ENCODE measurements around the gene PRPS1L1. TPM values are rescaled to one million over a fixed set of nuclear protein-coding genes. Genes with fewer than 3 reads are reported as not detected.

The PRPS1L1 gene
- total RNA-seq, 1 experiment from 2014 or later = not detected

DNA sequence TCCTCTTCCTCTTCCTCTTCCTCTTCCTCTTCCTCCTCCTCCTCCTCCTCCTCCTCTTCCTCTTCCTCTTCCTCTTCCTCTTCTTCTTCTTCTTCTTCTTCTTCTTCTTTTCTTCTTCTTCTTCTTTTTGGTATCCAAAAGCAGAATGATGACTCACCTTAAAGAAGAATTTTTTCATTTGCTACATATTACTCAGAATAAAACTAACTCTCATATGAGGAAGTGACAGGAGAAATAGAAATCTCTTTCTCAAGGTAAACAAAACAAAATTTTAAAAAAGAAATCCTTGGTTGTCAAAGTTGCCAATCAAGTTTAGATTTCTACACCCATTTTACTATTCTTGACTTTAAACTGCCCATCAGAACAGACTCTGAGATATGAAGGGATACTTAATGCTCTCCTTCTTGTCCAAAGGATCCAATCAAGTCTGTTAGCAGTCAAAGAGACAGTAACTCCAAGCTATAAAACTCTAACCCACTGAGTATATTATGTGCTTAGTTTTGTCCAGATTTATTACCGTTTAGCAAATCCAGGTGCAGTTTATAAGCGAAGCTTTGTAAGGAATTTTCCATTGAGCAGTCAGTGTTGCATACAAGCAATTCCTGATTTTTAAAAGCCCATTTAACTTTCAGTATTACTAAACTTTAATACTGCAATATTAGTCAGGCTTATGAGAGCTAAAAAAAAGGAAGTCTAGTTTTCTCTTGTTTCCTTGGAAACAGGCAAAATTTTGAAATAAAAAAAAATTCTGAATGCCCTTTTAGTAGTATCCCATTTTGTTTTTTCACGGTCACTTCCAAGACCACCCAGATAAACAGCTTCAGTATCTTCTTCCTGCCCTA is 44.2 kb downstream of the PRPS1L1 start:
- intact Hi-C loops (cut with micrococcal nuclease) = no loop called here
- H3K9me3 ChIP-seq (ENCODE audit: low read length) = no peaks in the 10 kb centered on the region
- POLR2A ChIA-PET (ENCODE audit: unreplicated experiment) = interaction anchor here (0.7 kb wide), 1 partner anchor 86 kb away, joined by 5 read pairs; no protein-coding TSS in a partner anchor
- BruUV-seq (replicated peaks) = no TSS peak
- no peaks in the 10 kb centered on the region for H4K20me1 ChIP-seq (ENCODE audit: low read length)
- no peaks in the 10 kb centered on the region for H3K9me2 ChIP-seq (replicated peaks; ENCODE audit: low read length)
- H3K27me3 ChIP-seq (ENCODE audit: low read length) = no peaks in the 10 kb centered on the region
- H3F3A ChIP-seq (ENCODE audit: low read length, unreplicated experiment) = no peaks in the 10 kb centered on the region
- CTCF ChIA-PET = interaction anchor here (0.5 to 0.7 kb wide), 2 partner anchors 30 to 293 kb away, joined by 3 to 8 read pairs; no protein-coding TSS in a partner anchor
- TF ChIP-seq EZH2 (IDR thresholded peaks at IDR 0.05; ENCODE audit: low read length, unreplicated experiment) (no peak), EZH2phosphoT487 (IDR thresholded peaks at IDR 0.05; ENCODE audit: borderline replicate concordance, low read length) (no peak)
- TF ChIP-seq, protein P1, sequence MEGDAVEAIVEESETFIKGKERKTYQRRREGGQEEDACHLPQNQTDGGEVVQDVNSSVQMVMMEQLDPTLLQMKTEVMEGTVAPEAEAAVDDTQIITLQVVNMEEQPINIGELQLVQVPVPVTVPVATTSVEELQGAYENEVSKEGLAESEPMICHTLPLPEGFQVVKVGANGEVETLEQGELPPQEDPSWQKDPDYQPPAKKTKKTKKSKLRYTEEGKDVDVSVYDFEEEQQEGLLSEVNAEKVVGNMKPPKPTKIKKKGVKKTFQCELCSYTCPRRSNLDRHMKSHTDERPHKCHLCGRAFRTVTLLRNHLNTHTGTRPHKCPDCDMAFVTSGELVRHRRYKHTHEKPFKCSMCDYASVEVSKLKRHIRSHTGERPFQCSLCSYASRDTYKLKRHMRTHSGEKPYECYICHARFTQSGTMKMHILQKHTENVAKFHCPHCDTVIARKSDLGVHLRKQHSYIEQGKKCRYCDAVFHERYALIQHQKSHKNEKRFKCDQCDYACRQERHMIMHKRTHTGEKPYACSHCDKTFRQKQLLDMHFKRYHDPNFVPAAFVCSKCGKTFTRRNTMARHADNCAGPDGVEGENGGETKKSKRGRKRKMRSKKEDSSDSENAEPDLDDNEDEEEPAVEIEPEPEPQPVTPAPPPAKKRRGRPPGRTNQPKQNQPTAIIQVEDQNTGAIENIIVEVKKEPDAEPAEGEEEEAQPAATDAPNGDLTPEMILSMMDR (conservative IDR thresholded peaks at IDR 0.05; ENCODE audit: low read depth, low read length) = no peak
- ATAC-seq (peak; percentile 9), DNase-seq (peak; percentile 39)
- H3K4me3 ChIP-seq (ENCODE audit: low read length) = no peak overlapping the region
- H3K9ac ChIP-seq (ENCODE audit: low read length) = no peak overlapping the region
- H3K79me2 ChIP-seq (ENCODE audit: low read length) = no peaks in the 10 kb centered on the region
- H3K27ac ChIP-seq (ENCODE audit: low read length) = no peak overlapping the region
- peak overlapping the region; percentile 14 for H3K4me2 ChIP-seq (ENCODE audit: low read length)
- H2AFZ ChIP-seq (ENCODE audit: low read length) = no peak overlapping the region; the same call in 1 of the 2 replicates
- H3K4me1 ChIP-seq (ENCODE audit: insufficient read depth, low read length) = peaks cover 22% of the 10 kb centered on the region
- no peaks in the 10 kb centered on the region for H3K36me3 ChIP-seq (ENCODE audit: low read depth, low read length)

DNA sequence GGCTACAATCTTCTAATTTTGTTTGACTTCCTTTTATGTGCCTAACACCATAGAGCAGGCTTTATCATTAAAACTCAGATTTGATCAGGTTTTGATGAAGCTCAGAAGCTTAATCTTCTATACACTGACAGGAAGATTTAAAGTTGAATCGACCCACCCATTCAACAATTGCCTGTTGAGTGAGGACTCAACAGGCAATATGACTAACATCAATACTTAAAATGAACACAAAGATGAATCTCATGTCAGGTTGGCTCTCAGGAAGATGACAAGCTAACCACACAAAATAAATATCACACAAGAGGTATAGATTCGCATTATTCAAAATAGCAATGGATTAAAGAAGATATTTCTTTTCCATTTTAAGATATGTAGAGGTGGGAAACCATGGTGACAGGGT is 50.7 kb downstream of the PRPS1L1 start:
- Histone ChIP-seq H3K9me3 (ENCODE audit: low read length) (no peaks in the 10 kb centered on the region), H4K20me1 (ENCODE audit: low read length) (no peaks in the 10 kb centered on the region), H3K27ac (ENCODE audit: low read length) (no peak overlapping the region), H3K4me1 (ENCODE audit: insufficient read depth, low read length) (no peaks in the 10 kb centered on the region), H3K4me2 (ENCODE audit: low read length) (no peak overlapping the region), H3K27me3 (ENCODE audit: low read length) (no peaks in the 10 kb centered on the region), H3K4me3 (ENCODE audit: low read length) (no peak overlapping the region), H3F3A (ENCODE audit: low read length, unreplicated experiment) (no peaks in the 10 kb centered on the region), H3K36me3 (ENCODE audit: low read depth, low read length) (no peaks in the 10 kb centered on the region), H3K9ac (ENCODE audit: low read length) (no peak overlapping the region), H3K79me2 (ENCODE audit: low read length) (no peaks in the 10 kb centered on the region), H3K9me2 (replicated peaks; ENCODE audit: low read length) (no peaks in the 10 kb centered on the region), H2AFZ (ENCODE audit: low read length) (no peak overlapping the region)
- POLR2A ChIA-PET (ENCODE audit: unreplicated experiment) = no interaction called here
- DNase-seq (no peak), ATAC-seq (no peak)
- no TSS peak for BruUV-seq (replicated peaks)
- CTCF ChIA-PET = no interaction called here
- no peak for TF ChIP-seq EZH2 (IDR thresholded peaks at IDR 0.05; ENCODE audit: low read length, unreplicated experiment)
- TF ChIP-seq EZH2phosphoT487 (IDR thresholded peaks at IDR 0.05; ENCODE audit: borderline replicate concordance, low read length) = no peak
- TF ChIP-seq, protein P1 (conservative IDR thresholded peaks at IDR 0.05; ENCODE audit: low read depth, low read length) = no peak
- intact Hi-C loops (cut with micrococcal nuclease) = no loop called here

Other genes starting within 250 kb of the PRPS1L1 start
- gene SNX13, start 87.4 kb downstream of the PRPS1L1 start, total RNA-seq (2014; rRNA removed) = 26.1 and 33.9 TPM in 2 replicates

Measured in PC-3 (cell line).